ENCODE measurements around the gene NWD2.
A peak's percentile ranks its signal among the peaks of the same experiment; 100 is the strongest.

Gene NWD2

DNA sequence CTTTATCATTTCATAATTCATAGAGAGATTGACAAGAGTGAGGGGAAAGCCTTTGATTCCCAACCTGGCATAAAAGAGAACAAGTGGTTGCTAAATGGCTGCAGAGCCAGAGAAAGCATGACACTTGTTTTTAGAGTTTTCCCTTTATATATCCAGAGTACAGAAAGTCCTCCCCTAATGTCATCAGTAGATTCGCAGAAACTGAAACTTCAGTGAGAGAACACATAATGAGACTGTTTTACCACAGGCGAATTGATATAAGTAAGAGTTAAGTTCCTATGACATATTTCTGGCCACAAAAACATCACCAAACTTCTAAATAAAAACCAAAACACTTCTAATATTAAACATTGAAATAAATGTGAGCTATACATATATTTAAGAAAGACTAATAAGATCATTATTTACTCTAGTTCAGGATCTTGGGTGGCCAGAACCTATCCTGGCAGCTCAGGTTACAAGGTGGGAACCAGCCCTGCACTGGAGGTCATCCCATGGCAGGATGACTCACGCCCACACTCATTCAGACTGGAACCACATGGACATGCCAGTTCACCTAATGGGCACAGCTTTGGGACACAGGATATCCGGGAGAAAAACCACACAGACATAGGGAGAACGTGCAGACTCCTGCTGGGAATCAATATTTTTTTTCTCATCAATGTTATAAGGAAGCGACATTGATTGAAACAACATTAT lies 35.5 kb downstream of the NWD2 start:
- no peak for DNase-seq (ENCODE audit: low spot score)

DNA sequence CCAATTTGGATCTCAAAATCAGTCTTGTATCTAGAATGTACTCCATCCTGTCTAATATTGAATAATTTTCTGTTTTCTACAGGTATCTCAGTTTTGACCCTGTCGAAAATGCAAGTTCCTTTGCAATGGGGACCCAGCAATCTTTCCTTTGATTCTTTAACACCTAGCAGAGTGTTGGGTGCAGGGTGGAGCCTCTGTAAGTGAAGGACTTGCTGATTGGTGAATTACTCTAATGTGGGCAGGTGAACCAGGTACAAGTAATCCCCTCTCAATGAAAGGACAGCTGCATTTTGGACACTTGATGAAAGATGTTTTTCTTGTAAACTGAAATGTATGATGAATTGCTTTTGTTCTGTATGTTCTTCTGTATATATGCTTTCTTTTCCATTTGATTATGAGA lies 54.9 kb downstream of the NWD2 start:
- DNase-seq (ENCODE audit: low spot score) = no peak

DNA sequence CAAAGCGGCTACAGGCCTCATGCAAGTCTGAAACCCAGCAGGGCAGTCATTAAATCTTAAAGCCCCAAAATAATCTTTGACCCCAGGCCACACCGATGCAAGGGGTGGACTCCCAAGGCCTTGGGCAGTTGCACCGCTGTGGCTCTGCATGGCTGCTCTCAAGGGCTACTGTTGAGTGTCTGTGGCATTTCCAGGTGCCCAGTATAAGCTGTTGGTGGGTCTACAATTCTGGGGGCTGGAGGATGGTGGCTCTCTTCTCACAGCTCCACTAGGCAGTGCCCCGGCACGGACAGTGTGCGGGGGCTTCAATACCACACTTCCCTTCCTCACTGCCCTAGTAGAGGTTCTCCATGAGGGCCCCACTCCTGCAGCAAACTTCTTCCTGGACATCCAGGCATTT lies 60.1 kb downstream of the NWD2 start:
- DNase-seq (ENCODE audit: low spot score) = no peak

DNA sequence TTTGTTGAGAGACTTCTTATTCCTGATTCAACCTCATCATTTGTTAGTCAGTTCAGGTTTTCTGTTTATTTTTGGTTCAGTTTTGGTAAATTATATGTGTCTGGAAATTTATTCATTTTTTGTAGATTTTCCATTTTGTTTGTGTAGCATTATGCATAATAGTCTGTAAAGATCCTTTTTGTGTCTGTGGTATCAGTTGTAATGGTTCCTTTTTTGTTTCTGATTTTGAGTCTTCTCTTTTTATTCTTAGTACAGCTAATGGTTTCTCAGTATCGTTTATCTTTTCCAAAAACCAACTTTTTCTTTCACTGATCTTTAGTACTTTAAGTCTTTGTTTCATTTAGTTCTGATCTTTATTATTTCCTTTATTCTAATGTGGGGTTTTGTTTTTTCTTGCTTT lies 61.4 kb downstream of the NWD2 start:
- DNase-seq (ENCODE audit: low spot score) = no peak

DNA sequence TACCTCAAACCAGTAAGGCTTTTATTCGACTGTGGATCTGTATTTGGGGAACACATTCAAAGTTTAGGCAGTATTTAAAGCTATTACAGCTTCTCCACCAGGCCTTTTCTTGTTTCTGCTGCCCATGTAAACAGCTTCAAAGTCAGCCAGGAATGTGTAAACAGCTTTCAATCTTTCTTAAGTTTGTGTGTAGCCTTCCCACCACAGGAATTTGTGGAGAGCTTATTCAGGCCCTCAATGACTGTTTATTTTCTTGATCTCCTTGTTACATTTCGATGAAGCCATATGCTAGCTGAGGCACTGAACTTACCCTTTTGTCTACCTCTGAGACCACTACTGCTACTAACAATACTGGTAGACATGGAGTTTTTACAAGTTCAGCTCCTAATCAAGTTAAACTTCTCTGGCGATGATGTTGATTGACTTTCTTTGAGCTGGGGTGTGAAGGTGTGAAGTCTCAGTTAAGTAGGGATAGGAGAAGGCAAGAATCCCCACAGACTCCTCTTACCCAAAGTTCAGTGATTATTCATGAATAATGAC lies 72.6 kb downstream of the NWD2 start:
- DNase-seq (ENCODE audit: low spot score) = no peak

DNA sequence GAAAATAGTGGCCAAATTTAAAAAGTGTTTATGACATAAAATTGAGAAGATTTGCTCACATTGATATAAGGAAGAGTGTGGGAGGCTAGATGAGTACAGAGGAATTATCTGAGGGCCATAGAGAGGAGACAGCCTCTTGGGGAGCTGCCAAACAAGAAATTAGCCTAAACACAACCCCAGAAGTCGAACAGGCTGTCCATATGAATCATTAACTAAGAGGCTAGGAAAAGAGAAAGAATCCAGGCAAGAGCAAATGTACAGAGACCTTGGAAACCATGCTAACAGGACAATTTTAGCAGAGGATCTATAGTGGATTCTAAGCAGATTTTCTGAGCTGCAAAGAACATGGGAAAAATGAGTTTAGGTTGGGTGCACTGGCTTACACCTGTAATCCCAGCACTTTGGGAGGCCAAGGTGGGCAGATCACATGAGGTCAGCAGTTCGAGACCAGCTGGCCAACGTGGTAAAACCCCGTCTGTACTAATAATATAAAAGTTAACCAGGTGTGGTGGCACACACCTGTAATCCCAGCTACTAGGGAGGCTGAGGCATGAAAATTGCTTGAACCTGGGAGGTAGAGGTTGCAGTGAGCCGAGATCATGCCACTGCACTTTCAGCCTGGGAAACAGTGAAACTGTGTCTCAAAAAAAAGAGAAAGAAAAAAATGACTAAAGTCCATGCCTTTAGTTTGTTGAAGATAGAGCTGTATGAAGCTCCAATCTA lies 76.1 kb downstream of the NWD2 start:
- DNase-seq (ENCODE audit: low spot score) = no peak

DNA sequence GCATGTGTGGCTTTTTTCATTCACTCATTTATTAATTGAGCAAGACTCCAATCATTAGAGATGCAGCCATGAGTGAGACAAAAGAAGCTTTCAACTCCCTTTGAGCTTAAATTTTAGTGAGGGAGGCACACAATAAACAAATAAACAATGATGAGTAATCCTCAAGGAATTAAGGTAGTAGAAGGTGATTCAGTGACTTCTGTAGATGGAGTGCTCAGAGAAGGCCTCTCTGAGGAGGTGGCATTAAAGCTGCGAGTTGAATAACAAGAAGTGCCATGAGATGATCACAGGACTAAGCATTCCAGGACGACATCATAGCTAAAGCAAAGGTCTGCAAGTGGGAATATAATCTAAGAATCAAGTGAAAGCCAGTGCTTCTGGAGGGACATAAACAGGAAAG lies 77.6 kb downstream of the NWD2 start:
- no peak for DNase-seq (ENCODE audit: low spot score)

DNA sequence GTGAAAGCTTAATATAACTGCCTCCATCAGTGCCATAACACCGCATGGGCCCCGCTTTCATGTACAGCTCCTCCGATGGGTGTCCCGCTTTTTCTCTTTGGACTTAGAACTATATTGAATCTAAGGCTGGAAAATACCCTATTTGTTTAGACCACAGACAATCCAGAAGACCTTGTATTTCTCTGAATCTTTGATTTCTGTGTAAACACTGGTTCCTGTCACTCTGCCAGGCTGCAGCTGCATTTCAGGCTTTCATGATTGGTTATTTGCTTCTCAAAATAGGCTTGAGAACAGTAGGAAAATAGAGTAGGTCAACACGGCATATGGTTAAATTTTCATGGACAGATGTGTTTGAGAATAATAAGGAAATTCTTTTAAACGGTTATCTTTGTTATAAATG lies 80.0 kb downstream of the NWD2 start:
- DNase-seq (ENCODE audit: low spot score) = no peak

DNA sequence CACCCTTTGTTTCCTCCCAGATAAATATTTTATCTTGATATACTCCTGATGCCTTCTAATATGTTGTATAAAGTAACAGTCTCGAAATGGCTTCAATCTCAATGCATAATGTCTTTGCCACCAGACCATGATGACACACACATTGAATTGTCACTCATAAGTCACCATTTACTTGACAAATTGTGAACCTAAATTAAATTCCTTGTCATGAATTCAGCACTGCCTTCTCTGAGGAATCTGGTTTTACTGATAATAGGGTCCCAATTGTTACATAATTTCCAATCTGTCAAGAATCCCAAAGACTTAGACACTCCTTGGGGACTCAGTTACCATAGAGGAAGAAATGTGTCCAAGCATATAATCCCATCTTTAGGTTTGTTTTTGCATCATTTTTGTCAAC lies 82.3 kb downstream of the NWD2 start:
- no peak for DNase-seq (ENCODE audit: low spot score)

DNA sequence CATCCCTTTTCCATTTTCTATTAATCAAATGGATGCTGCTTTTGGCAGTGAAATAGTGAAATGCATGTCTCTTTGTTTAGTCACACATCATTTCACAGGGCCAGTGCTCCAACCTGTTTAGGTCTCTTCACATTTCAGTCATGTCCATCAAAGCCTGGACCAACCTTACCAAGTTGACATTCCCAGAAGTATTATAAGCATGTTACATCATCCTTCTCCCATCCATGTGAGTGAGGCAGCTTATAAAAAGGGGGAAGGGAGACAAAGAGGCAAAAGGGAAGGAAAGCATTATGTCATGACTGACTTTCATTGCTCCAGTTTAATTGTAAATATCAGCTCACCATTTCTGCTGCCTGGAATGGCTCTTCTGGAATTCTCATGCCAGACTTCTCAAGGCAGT lies 94.4 kb downstream of the NWD2 start:
- no peak for DNase-seq (ENCODE audit: low spot score)

DNA sequence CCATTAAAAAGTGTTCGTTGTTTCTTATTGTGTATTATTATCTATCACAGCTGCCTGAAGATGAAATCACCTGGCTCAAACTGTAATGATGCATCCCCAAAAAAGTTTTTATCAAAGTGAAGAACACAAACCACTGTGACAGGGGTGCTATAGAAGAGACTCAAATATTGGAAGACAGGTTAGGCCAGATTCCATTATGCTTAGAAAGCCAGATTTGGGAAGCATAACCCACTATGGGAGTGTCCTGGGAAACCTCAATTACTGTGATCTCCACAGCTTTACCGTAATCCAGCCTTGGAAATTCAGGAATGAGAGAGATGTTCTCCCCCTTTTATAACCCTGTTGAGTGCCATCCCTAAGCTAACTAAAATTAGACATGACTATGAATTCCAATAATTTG lies 114.2 kb downstream of the NWD2 start:
- no peak for DNase-seq (ENCODE audit: low spot score)

DNA sequence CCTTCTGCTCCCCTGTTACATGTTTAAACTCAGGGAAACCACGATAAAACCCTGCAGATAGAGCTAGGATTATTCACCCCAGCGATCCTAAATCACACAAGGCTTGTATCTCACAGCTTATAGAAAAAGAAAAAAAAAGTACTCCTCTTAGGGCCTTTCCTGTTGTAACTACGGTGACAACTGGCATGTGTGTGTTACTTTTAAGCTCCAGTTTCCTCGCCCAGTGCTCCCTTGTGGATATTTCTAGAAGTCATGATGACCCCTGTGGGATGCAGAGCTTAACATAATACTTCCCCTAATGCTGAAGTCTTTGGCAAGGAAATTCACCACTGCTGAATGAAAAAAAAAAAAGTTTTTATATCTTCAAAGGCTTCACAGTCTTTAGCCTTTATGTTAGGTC lies 114.7 kb downstream of the NWD2 start:
- DNase-seq (ENCODE audit: low spot score) = no peak

DNA sequence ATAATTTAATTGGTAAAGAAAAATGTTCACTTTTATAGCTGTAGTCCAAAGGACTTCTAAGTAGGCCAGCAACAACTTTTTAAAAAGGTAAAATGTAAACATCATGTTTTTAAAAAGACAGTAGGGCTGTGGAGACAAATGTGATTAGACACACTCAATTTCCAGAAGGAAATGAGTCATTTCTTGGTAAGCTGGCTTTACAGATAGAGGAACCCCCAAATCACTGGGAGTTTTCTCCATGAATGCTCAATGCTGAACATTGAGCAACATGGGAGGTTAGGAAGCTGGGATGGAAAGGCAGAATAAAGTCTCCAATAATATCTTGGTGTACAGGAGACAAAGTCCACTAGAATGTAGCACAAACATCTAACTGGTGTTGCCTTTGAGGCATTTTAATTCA lies 121.3 kb downstream of the NWD2 start:
- no peak for DNase-seq (ENCODE audit: low spot score)

DNA sequence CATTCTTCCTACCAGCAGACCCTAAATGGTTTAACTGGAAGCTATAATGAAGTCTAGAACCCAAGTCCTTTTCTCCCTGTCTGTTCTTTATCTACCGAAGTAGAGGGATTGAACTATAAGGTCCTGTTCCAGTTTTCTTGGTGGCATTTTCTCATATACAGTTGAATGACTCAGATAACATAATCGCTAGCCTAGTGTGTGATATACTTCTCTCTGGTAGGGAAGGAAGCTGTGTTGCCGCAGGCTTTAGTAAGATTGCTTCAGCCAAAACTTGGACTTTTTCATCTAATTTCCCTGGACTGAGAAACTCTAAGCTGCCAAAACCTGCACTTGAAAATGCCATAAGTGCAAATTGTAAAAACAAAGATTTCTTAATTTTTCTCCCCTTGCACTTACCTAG lies 123.4 kb downstream of the NWD2 start:
- DNase-seq (ENCODE audit: low spot score) = no peak

DNA sequence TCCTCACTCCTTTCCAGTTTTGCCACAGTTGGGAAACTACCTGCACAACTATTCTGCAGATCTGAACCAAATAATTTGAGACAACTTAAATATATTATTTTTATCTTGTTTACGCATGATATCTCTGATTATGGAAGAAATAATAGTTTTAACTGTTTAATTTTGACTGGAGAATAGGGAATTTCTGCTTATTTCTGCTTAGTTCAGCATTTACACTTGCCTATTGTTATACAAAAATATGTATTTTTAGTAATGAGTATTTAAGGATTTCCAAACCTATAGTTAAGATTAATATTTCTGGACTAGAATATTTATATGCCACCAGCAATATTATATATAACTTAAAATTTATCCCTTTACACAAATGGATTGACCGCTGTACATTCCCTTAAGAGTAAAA lies 125.5 kb downstream of the NWD2 start:
- DNase-seq (ENCODE audit: low spot score) = no peak

DNA sequence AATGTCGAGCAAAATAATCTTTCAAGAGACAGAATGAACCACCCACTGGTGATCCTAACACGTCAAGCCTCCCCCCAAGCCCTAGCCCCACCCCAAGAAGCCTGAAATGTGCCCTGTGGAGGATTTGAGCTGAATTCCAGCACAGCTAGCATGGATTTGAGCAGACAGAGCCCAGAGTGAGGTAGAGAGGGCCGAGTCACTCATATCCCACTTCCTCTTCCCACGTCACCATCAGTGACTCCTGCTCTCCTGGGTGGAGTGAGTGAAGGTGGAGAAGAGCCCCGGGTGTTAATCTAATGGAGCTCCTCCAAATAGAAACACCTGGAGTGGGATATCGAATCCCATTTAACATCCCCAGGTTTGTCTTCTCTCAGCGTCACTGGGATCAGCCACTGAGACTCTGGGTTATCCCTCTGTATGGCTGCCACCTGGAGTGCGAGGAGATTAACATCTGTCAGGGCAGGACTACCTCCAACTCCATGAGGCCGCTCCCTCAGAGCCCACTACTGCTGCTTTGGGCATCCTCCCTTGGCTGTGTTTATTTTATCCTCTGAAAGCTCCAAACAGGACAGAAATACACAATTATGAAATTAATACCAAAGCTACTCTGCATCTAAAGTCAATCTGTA lies 136.6 kb downstream of the NWD2 start:
- no peak for DNase-seq (ENCODE audit: low spot score)

DNA sequence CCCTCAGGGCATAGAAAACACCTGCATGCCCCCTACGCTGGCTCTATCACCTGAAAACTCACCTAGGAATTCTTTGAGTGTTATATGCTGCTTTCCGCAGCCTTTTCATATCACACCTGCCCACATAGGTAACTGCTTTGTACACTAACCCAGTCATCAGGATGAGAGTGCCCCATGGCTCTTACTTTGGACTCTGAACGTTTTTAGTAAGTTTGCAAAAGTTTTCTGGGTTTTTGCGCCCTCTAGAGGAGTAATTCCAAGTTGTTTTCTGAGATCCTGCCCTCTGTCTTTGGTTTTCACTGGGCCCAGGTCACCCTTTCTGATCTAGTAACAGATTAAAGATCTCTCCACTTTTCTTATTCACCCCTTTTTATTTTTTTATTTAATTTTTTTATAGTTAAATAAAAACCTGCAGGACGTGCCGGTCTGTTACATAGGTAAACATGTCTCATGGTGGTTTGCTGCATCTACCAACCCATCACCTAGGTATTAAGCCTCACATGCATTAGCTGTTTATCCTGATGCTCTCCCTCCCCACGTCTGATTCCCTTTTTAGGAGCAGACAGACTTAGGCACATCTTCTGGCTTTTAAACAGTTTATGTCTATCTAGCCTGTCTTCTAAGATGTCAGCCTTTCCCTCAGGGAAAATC lies 139.2 kb downstream of the NWD2 start:
- DNase-seq (ENCODE audit: low spot score) = peak; percentile 25

DNA sequence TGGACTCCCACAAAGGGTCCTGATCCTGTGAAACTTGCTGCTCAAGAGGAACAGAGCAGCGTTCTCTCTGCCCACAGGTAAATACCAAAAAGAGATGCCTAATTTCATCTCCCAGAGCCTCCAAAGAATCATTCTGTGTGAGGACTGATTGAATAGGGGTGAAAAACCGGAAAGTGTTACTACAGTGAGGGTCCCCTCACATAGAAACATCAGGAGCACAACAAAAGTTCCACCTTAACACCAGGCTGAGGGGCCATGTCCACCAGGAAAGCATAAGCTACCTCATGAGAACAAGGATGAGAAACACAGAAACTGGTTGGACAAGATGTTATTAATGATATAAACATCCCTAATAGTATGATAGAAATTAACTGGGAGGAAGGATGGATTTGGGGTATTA lies 140.9 kb downstream of the NWD2 start:
- no peak for DNase-seq (ENCODE audit: low spot score)

DNA sequence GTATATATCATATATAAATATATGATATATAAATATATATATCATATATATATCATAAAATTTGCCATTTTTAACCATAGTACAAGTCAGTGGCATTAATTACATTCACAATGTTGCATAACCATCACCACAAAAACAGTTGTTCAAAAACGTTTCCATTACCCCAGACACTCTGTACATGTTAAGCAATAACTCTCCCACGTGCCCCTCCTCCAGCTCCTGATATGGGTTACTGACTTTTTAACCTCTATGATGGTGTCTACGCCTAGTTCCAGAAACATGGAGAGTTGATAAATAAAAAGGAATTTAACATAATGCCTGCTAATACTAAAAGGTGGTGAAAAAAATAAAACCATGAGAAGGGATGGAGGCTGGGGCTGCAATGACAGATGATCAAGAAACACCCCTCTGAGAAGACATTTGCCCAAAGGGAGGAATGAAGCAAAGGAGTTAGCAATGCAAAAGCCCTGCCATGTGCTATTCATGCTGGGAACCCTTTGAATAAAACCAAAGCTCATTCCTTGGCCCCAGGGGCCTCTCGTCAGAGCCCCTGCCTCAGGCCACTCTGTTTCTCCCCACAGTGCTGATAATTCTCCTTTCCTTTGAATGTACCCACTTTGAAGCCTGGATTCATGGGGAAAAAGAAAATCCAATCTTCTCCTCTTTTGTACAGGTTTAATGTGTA lies 144.3 kb downstream of the NWD2 start:
- DNase-seq (ENCODE audit: low spot score) = peak; percentile 9

DNA sequence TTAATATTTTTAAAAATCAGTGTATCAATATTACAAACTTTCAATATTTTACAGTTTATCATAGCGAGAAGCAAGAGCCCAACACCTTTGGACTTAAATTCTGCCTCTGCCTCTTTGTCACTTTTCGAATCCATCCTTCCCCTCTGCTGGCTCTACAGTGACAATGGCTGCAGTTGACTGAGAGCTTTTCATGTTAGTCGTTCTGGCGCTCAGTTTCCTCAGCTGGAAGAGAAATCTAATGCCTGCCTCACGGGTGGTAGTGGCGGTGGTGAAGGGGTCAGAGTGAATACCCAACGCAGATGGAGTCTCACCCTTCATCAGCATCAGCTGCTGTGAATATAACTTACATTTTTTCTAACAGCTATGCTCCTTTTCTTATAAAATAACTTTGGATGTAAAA lies 144.8 kb downstream of the NWD2 start:
- no peak for DNase-seq (ENCODE audit: low spot score)

DNA sequence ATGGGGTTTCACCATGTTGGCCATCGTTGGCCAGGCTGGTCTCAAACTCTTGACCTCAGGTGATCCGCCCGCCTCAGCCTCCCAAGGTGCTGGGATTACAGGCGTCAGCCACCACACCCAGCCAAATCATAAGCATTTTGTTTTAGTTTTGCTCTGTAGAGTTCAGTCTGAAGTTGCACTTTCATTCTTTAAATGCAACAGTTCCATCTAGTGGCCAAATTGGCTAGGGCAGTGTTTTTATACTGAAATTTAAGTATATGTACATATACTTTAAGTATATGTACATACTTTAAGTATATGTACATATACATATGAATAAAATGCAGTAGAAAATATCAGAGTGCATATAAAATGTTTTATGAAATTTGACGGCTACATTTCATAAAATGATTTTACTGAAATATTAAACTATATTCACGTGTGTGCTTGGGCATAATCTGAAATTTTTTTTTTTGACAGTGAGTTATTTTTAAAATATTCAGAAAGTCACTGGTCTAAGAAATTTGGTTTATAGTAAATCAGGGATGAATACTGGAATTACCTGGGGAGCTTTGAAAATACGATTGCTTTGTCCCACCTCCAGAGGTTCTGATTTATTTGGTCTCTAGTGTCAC lies 145.5 kb downstream of the NWD2 start:
- DNase-seq (ENCODE audit: low spot score) = peak; percentile 9
